Measurements from ENCODE around the gene LCTL.

- TF ChIP-seq POLR2A (IDR thresholded peaks at IDR 0.05; ENCODE audit: low read depth, low read length) (no peak), POLR2AphosphoS5 (IDR thresholded peaks at IDR 0.05; ENCODE audit: low read depth, low read length) (no peak)
Observed at GRCh38 chr15:66595931-66596545, 30.2 kb upstream of the LCTL start.
